GM12878 (cell line): Measurements from ENCODE around the gene NCS1. TPM values are rescaled to one million over a fixed set of nuclear protein-coding genes. Genes with fewer than 3 reads are reported as not detected.

Experiments
- CUX1 ChIP-seq: IDR thresholded peaks from 2 replicates; pipeline ENCODE4 v1.6.1; 2012; ENCODE audit warnings: improper control_type of control experiment, low read depth, low read length; ENCODE audit not compliant: insufficient replicate concordance
- HCFC1 ChIP-seq: fragments of 150-350 bp; IDR thresholded peaks from 2 replicates; pipeline ENCODE4 v1.6.1; 2014; ENCODE audit warnings: low read length
- KAT2A ChIP-seq: conservative IDR thresholded peaks from 2 replicates; pipeline ENCODE4 v1.6.1; 2011; ENCODE audit warnings: low read depth, low read length; ENCODE audit not compliant: control insufficient read depth
- NFIC ChIP-seq: IDR thresholded peaks from 2 replicates; pipeline ENCODE4 v1.6.1; 2012; ENCODE audit warnings: low read depth, mild to moderate bottlenecking, inconsistent platforms, low read length, moderate library complexity
- SP1 ChIP-seq: IDR thresholded peaks from one replicate; pipeline ENCODE4 v1.6.1; 2011; ENCODE audit warnings: low read depth, low read length
- polyA plus RNA-seq, 11 experiments: library from polyadenylated mRNA; depleted of rRNA in 4 of 11; unstranded in 6 of 11; stranded (reverse) in 5 of 11; fragments of >200 nt; fragmentation: Nextera tagmentation in 4 of 11; fragmentation: Illumina TruSeq in 1 of 11; extraction: Ambion mirVana in 4 of 11; extraction: Trizol in 1 of 11; gene quantifications; 1 replicate in 1 of 11; 2 replicates in 10 of 11; pipeline versions ENCODE4 v1.2.1 to v1.2.3, GENCODE V29; 2011 to 2016; ENCODE audit warnings: inconsistent platforms in 2 of 11, missing spikeins in 2 of 11, low read depth in 1 of 11
- total RNA-seq, 4 experiments: library from RNA; depleted of rRNA in 3 of 4; stranded (reverse); fragments of >200 nt in 3 of 4; fragmentation: Illumina TruSeq in 1 of 4; extraction: Trizol in 1 of 4; gene quantifications; 2 replicates each; pipeline versions ENCODE4 v1.2.1 to v1.2.3, GENCODE V29; 2013 to 2021
- TF ChIP-seq, protein P1 (sequence below), 3 experiments: IDR thresholded peaks in 2 of 3; conservative IDR thresholded peaks in 1 of 3; 2 replicates each; pipeline ENCODE4 v1.5.1; 2011; ENCODE audit warnings: low read depth in 3 of 3, low read length in 3 of 3, mild to moderate bottlenecking in 3 of 3, control low read depth in 2 of 3, moderate library complexity in 2 of 3, inconsistent platforms in 1 of 3, mixed read lengths in 1 of 3; ENCODE audit not compliant: control insufficient read depth in 2 of 3, insufficient read depth in 1 of 3; ENCODE audit errors: extremely low read depth in 1 of 3

Gene NCS1
- total and polyA plus RNA-seq, 10 of the 15 experiments (the other 5 are each of a cell fraction or from before 2014, with no cell fraction given) = 0.04 to 0.22 (median 0.06) TPM; not detected in 4

- TF ChIP-seq CUX1 (no peak), KAT2A (no peak), SP1 (no peak), HCFC1 (no peak), NFIC (no peak)
- TF ChIP-seq, protein P1, sequence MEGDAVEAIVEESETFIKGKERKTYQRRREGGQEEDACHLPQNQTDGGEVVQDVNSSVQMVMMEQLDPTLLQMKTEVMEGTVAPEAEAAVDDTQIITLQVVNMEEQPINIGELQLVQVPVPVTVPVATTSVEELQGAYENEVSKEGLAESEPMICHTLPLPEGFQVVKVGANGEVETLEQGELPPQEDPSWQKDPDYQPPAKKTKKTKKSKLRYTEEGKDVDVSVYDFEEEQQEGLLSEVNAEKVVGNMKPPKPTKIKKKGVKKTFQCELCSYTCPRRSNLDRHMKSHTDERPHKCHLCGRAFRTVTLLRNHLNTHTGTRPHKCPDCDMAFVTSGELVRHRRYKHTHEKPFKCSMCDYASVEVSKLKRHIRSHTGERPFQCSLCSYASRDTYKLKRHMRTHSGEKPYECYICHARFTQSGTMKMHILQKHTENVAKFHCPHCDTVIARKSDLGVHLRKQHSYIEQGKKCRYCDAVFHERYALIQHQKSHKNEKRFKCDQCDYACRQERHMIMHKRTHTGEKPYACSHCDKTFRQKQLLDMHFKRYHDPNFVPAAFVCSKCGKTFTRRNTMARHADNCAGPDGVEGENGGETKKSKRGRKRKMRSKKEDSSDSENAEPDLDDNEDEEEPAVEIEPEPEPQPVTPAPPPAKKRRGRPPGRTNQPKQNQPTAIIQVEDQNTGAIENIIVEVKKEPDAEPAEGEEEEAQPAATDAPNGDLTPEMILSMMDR (IDR thresholded peaks at IDR 0.05 in 2 of 3, conservative IDR thresholded peaks at IDR 0.05 in 1 of 3; ENCODE audit: control insufficient read depth in 2 of 3, extremely low read depth in 1 of 3, insufficient read depth in 1 of 3, low read depth in 3 of 3, low read length in 3 of 3) = no peak
Observed at GRCh38 chr9:130183133-130183762, 11.0 kb downstream of the NCS1 start (continued).
